ENCODE data around the gene SALL1. TPM values are rescaled to one million over a fixed set of nuclear protein-coding genes. Genes with fewer than 3 reads are reported as not detected.

Gene SALL1
- total RNA-seq, 2 donors from 2014 or later, result 0.14 to 4.8 TPM

GRCh38 chr16:51133183-51133582 is 17.9 kb downstream of the SALL1 start:
- Histone ChIP-seq H3K4me1 (replicated peaks) (no peaks in the 10 kb centered on the region), H3K27ac (no peak overlapping the region), H3K4me3 (no peak overlapping the region), H3K27me3 (replicated peaks; ENCODE audit: insufficient read depth) (peaks cover 5% of the 10 kb centered on the region), H3K36me3 (no peaks in the 10 kb centered on the region), H3K9me3 (no peaks in the 10 kb centered on the region)
- intact Hi-C loops (cut with DNase I), result no loop called here
- no peak for TF ChIP-seq POLR2AphosphoS5 (IDR thresholded peaks at IDR 0.05)
- TF ChIP-seq CTCF (IDR thresholded peaks at IDR 0.05), result no peak
- TF ChIP-seq POLR2A (IDR thresholded peaks at IDR 0.05), result no peak
- WGBS, result 11% methylated on average over 9 of the region's 9 CpGs
- no peak for DNase-seq (ENCODE audit: low spot score)

GRCh38 chr16:51132490-51133115 is 18.5 kb downstream of the SALL1 start:
- Histone ChIP-seq H3K4me1 (replicated peaks) (no peaks in the 10 kb centered on the region), H3K9me3 (no peaks in the 10 kb centered on the region), H3K27me3 (replicated peaks; ENCODE audit: insufficient read depth) (peaks cover 5% of the 10 kb centered on the region), H3K4me3 (no peak overlapping the region), H3K36me3 (no peaks in the 10 kb centered on the region), H3K27ac (no peak overlapping the region)
- 33% methylated on average over 6 of the region's 6 CpGs for whole genome bisulfite sequencing
- no peak for DNase-seq (ENCODE audit: low spot score)
- intact Hi-C loops (cut with DNase I), result no loop called here
- TF ChIP-seq POLR2A (IDR thresholded peaks at IDR 0.05) (no peak), CTCF (IDR thresholded peaks at IDR 0.05) (no peak)

- TF ChIP-seq POLR2AphosphoS5 (IDR thresholded peaks at IDR 0.05) (no peak), POLR2A (IDR thresholded peaks at IDR 0.05) (no peak), CTCF (IDR thresholded peaks at IDR 0.05) (no peak)
- no peak for DNase-seq (ENCODE audit: low spot score)
- Histone ChIP-seq H3K9me3 (no peaks in the 10 kb centered on the region), H3K36me3 (no peaks in the 10 kb centered on the region), H3K4me1 (replicated peaks) (no peaks in the 10 kb centered on the region), H3K27ac (no peak overlapping the region), H3K4me3 (no peak overlapping the region), H3K27me3 (replicated peaks; ENCODE audit: insufficient read depth) (peaks cover 5% of the 10 kb centered on the region)
- WGBS, result 85% methylated on average over 11 of the region's 11 CpGs
- intact Hi-C loops (cut with DNase I), result no loop called here
Measured at GRCh38 chr16:51131619-51132018, 19.5 kb downstream of the SALL1 start.

- Histone ChIP-seq H3K27me3 (replicated peaks; ENCODE audit: insufficient read depth) (no peaks in the 10 kb centered on the region), H3K4me3 (no peak overlapping the region)
- DNase-seq (ENCODE audit: low spot score), result no peak
Measured at GRCh38 chr16:51129105-51129504, 22.0 kb downstream of the SALL1 start.

More at GRCh38 chr16:51129105-51129504, 22.0 kb downstream of the SALL1 start:
- intact Hi-C loops (cut with DNase I), result no loop called here
- no peak overlapping the region for H3K27ac ChIP-seq
- H3K9me3 ChIP-seq, result no peaks in the 10 kb centered on the region
- WGBS, result 22% methylated on average over 8 of the region's 8 CpGs
- H3K4me1 ChIP-seq (replicated peaks), result no peaks in the 10 kb centered on the region
- TF ChIP-seq CTCF (IDR thresholded peaks at IDR 0.05), result no peak
- no peak for TF ChIP-seq POLR2AphosphoS5 (IDR thresholded peaks at IDR 0.05)
- no peak for TF ChIP-seq POLR2A (IDR thresholded peaks at IDR 0.05)
- H3K36me3 ChIP-seq, result no peaks in the 10 kb centered on the region
